ENCODE measurements around the gene GSTM3. TPM values are rescaled to one million over a fixed set of nuclear protein-coding genes. Genes with fewer than 3 reads are reported as not detected.

GSTM3 gene
- total and polyA plus RNA-seq, 2 experiments from 2014 or later: 297 to 962 TPM

- H3K9me2 ChIP-seq (replicated peaks; ENCODE audit: insufficient read depth): no peaks in the 10 kb centered on the region
- TF ChIP-seq EZH2 (IDR thresholded peaks at IDR 0.05; ENCODE audit: borderline replicate concordance): no peak
- no peak for TF ChIP-seq CTCF (IDR thresholded peaks at IDR 0.05; ENCODE audit: poor library complexity)
- TF ChIP-seq EZH2phosphoT487 (IDR thresholded peaks at IDR 0.05; ENCODE audit: low read depth, severe bottlenecking, unreplicated experiment): no peak
- no peaks in the 10 kb centered on the region for H4K20me1 ChIP-seq (ENCODE audit: insufficient read depth, poor library complexity, severe bottlenecking)
- H3K36me3 ChIP-seq (replicated peaks; ENCODE audit: insufficient read depth, low read depth): no peaks in the 10 kb centered on the region
- no peaks in the 10 kb centered on the region for H3K27me3 ChIP-seq
- peak; percentile 56 for DNase-seq (ENCODE audit: low spot score)
- H3K4me2 ChIP-seq: peak overlapping the region; percentile 85
- peak overlapping the region; percentile 33 for H3K4me3 ChIP-seq
- peaks cover 52% of the 10 kb centered on the region for H3K4me1 ChIP-seq (ENCODE audit: insufficient read depth)
- no peaks in the 10 kb centered on the region for H3K9me3 ChIP-seq (ENCODE audit: low read depth)
- H2AFZ ChIP-seq: no peak overlapping the region
- WGBS (ENCODE audit: low lambda C conversion rate, missing lambda C conversion rate): 71% methylated on average over 10 of the region's 11 CpGs
- peaks cover 16% of the 10 kb centered on the region for H3K79me2 ChIP-seq
- H3K27ac ChIP-seq: peak overlapping the region; percentile 99
Observed at GRCh38 chr1:109762821-109763645, 22.2 kb upstream of the GSTM3 start.

- Histone ChIP-seq H3K79me2 (peaks cover 16% of the 10 kb centered on the region), H3K4me2 (peak overlapping the region; percentile 85), H3K9me2 (replicated peaks; ENCODE audit: insufficient read depth) (no peaks in the 10 kb centered on the region), H4K20me1 (ENCODE audit: insufficient read depth, poor library complexity, severe bottlenecking) (no peaks in the 10 kb centered on the region), H3K4me3 (no peak overlapping the region), H3K36me3 (replicated peaks; ENCODE audit: insufficient read depth, low read depth) (no peaks in the 10 kb centered on the region), H3K27me3 (no peaks in the 10 kb centered on the region), H2AFZ (no peak overlapping the region), H3K27ac (peak overlapping the region; percentile 99), H3K4me1 (ENCODE audit: insufficient read depth) (peaks cover 47% of the 10 kb centered on the region), H3K9me3 (ENCODE audit: low read depth) (no peaks in the 10 kb centered on the region)
- TF ChIP-seq CTCF (IDR thresholded peaks at IDR 0.05; ENCODE audit: poor library complexity) (no peak), EZH2phosphoT487 (IDR thresholded peaks at IDR 0.05; ENCODE audit: low read depth, severe bottlenecking, unreplicated experiment) (no peak), EZH2 (IDR thresholded peaks at IDR 0.05; ENCODE audit: borderline replicate concordance) (no peak)
- 94% methylated on average over 7 of the region's 7 CpGs for WGBS (ENCODE audit: low lambda C conversion rate, missing lambda C conversion rate)
- no peak for DNase-seq (ENCODE audit: low spot score)
Observed at GRCh38 chr1:109762039-109762585, 21.3 kb upstream of the GSTM3 start.

GRCh38 chr1:109761227-109762038 lies 20.6 kb upstream of the GSTM3 start:
- WGBS (ENCODE audit: low lambda C conversion rate, missing lambda C conversion rate): 82% methylated on average over 12 of the region's 14 CpGs
- peaks cover 16% of the 10 kb centered on the region for H3K79me2 ChIP-seq
- no peaks in the 10 kb centered on the region for H3K9me3 ChIP-seq (ENCODE audit: low read depth)
- no peak overlapping the region for H2AFZ ChIP-seq
- H3K4me3 ChIP-seq: no peak overlapping the region
- peak overlapping the region; percentile 85 for H3K4me2 ChIP-seq
- H3K9me2 ChIP-seq (replicated peaks; ENCODE audit: insufficient read depth): no peaks in the 10 kb centered on the region
- peak overlapping the region; percentile 99 for H3K27ac ChIP-seq
- no peaks in the 10 kb centered on the region for H3K27me3 ChIP-seq
- no peak for DNase-seq (ENCODE audit: low spot score)
- H3K36me3 ChIP-seq (replicated peaks; ENCODE audit: insufficient read depth, low read depth): no peaks in the 10 kb centered on the region
- H3K4me1 ChIP-seq (ENCODE audit: insufficient read depth): peaks cover 43% of the 10 kb centered on the region
- H4K20me1 ChIP-seq (ENCODE audit: insufficient read depth, poor library complexity, severe bottlenecking): no peaks in the 10 kb centered on the region
- TF ChIP-seq EZH2 (IDR thresholded peaks at IDR 0.05; ENCODE audit: borderline replicate concordance) (no peak), CTCF (IDR thresholded peaks at IDR 0.05; ENCODE audit: poor library complexity) (no peak), EZH2phosphoT487 (IDR thresholded peaks at IDR 0.05; ENCODE audit: low read depth, severe bottlenecking, unreplicated experiment) (no peak)
